GM12872 (cell line): ENCODE results near the gene ASB10.

ENCODE experiments used
- TF ChIP-seq, protein P1 (sequence below): IDR thresholded peaks from 3 replicates; pipeline ENCODE4 v1.5.1; 2011; ENCODE audit warnings: low read depth, mild to moderate bottlenecking, low read length, moderate library complexity; ENCODE audit not compliant: insufficient read depth

ASB10 gene

DNA sequence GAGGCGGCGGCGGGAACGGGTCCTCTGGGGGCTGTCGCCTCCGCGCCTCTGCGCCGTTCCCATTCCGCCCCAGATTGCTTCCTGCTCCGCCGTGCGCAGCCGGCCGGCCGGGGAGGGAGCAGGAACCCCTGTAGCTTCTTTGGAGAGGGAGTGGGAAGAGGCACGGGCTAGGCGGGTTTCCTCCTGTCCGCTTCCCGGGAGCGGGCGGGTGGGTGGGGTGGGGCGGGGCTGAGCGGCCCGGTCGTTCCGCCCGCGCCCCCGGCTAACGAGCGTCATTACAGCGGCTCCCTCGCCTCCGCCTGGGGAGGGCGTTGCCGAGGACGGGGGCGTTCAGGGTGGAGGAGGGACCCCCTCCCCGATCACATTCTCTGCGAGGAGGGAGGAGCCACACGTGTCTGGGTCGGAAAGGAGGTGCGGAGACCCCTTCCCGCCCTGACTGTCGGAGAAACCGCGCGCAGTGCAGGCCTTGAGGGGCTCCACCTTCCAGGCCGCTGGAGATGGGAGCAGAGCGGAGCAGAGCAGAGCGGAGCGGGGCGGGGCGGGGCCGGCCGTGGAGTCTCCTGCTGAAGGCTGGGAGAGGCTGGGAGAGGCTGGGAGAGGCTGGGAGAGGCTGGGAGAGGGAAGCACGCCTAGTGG lies 61.1 kb downstream of the ASB10 start:
- TF ChIP-seq, protein P1, sequence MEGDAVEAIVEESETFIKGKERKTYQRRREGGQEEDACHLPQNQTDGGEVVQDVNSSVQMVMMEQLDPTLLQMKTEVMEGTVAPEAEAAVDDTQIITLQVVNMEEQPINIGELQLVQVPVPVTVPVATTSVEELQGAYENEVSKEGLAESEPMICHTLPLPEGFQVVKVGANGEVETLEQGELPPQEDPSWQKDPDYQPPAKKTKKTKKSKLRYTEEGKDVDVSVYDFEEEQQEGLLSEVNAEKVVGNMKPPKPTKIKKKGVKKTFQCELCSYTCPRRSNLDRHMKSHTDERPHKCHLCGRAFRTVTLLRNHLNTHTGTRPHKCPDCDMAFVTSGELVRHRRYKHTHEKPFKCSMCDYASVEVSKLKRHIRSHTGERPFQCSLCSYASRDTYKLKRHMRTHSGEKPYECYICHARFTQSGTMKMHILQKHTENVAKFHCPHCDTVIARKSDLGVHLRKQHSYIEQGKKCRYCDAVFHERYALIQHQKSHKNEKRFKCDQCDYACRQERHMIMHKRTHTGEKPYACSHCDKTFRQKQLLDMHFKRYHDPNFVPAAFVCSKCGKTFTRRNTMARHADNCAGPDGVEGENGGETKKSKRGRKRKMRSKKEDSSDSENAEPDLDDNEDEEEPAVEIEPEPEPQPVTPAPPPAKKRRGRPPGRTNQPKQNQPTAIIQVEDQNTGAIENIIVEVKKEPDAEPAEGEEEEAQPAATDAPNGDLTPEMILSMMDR: no peak
